Endothelial cell (in vitro differentiated cells): Measurements from ENCODE around the gene PEAK3. TPM values are rescaled to one million over a fixed set of nuclear protein-coding genes. Genes with fewer than 3 reads are reported as not detected.
A peak's percentile ranks its signal among the peaks of the same experiment; 100 is the strongest.

ENCODE experiments used
- DNase-seq: peaks from one replicate; pipeline ENCODE4 v3.0.0; 2021; ENCODE audit warnings: low spot score
- H3K27ac Mint-ChIP-seq: one replicate; pipeline ENCODE4 v1.8.0; 2021; ENCODE audit warnings: mixed read lengths, inconsistent platforms; ENCODE audit not compliant: unreplicated experiment
- H3K27me3 Mint-ChIP-seq: one replicate; pipeline ENCODE4 v1.8.0; 2021; ENCODE audit warnings: mild to moderate bottlenecking, moderate library complexity, mixed read lengths, inconsistent platforms; ENCODE audit not compliant: unreplicated experiment
- H3K36me3 Mint-ChIP-seq: one replicate; pipeline ENCODE4 v1.8.0; 2021; ENCODE audit warnings: mild to moderate bottlenecking, low read depth, mixed read lengths, inconsistent platforms; ENCODE audit not compliant: unreplicated experiment
- H3K4me1 Mint-ChIP-seq: one replicate; pipeline ENCODE4 v1.8.0; 2021; ENCODE audit warnings: mild to moderate bottlenecking, mixed read lengths, inconsistent platforms; ENCODE audit not compliant: unreplicated experiment
- H3K4me3 Mint-ChIP-seq: one replicate; pipeline ENCODE4 v1.8.0; 2021; ENCODE audit warnings: mild to moderate bottlenecking, mixed read lengths, inconsistent platforms; ENCODE audit not compliant: unreplicated experiment
- H3K9me3 Mint-ChIP-seq: one replicate; pipeline ENCODE4 v1.8.0; 2021; ENCODE audit warnings: mixed read lengths, inconsistent platforms; ENCODE audit not compliant: unreplicated experiment
- CTCF ChIP-seq: fragments of 200-600 bp; sonication (generic); IDR thresholded peaks from one replicate; pipeline ENCODE4 v1.5.0; 2021; ENCODE audit warnings: antibody characterized with exemption; ENCODE audit not compliant: unreplicated experiment
- total RNA-seq: library from RNA; stranded (reverse); fragmentation: NEBNext Ultra II Directional; extraction: Animal tissue kit (Norgen Biotek cat#: 25700); gene quantifications from one replicate; pipeline ENCODE4 v1.2.1, GENCODE V29; 2021; ENCODE audit not compliant: unreplicated experiment

PEAK3 gene
- total RNA-seq, 1 donor from 2014 or later = 0.97 TPM

GRCh38 chr19:2233601-2234280 lies 48.2 kb downstream of the PEAK3 start:
- Mint-ChIP-seq H3K4me1 (peaks cover 22% of the 10 kb centered on the region), H3K27ac (no peak overlapping the region), H3K36me3 (peaks cover 33% of the 10 kb centered on the region), H3K27me3 (peaks cover 26% of the 10 kb centered on the region), H3K4me3 (peak overlapping the region; percentile 97), H3K9me3 (no peaks in the 10 kb centered on the region)
- no peak for TF ChIP-seq CTCF
- no peak for DNase-seq

GRCh38 chr19:2232286-2233151 lies 49.5 kb downstream of the PEAK3 start:
- H3K27me3 Mint-ChIP-seq = peaks cover 19% of the 10 kb centered on the region
- peaks cover 12% of the 10 kb centered on the region for H3K4me1 Mint-ChIP-seq
- H3K4me3 Mint-ChIP-seq = no peak overlapping the region
- no peak for DNase-seq
- no peaks in the 10 kb centered on the region for H3K9me3 Mint-ChIP-seq
- H3K36me3 Mint-ChIP-seq = peaks cover 25% of the 10 kb centered on the region
- peak overlapping the region; percentile 61 for H3K27ac Mint-ChIP-seq
- TF ChIP-seq CTCF = no peak

GRCh38 chr19:2231621-2232221 lies 50.3 kb downstream of the PEAK3 start:
- Mint-ChIP-seq H3K4me1 (peaks cover 11% of the 10 kb centered on the region), H3K4me3 (no peak overlapping the region), H3K36me3 (peaks cover 24% of the 10 kb centered on the region), H3K27me3 (peaks cover 16% of the 10 kb centered on the region), H3K9me3 (no peaks in the 10 kb centered on the region), H3K27ac (no peak overlapping the region)
- no peak for DNase-seq
- no peak for TF ChIP-seq CTCF

GRCh38 chr19:2230807-2231533 lies 51.0 kb downstream of the PEAK3 start:
- Mint-ChIP-seq H3K36me3 (peaks cover 24% of the 10 kb centered on the region), H3K9me3 (no peaks in the 10 kb centered on the region), H3K4me3 (no peak overlapping the region), H3K27me3 (peaks cover 16% of the 10 kb centered on the region), H3K4me1 (peaks cover 11% of the 10 kb centered on the region), H3K27ac (no peak overlapping the region)
- no peak for TF ChIP-seq CTCF
- no peak for DNase-seq
